ENCODE results near the gene PIGS.
A peak's percentile ranks its signal among the peaks of the same experiment; 100 is the strongest.
"Not testable (repeated sequence)": the region's sequence is repeated elsewhere in the genome, so short reads cannot be mapped to it uniquely, and the experiment has no call there.

The PIGS gene

GRCh38 chr17:28571361-28572122 lies at the start of gene PIGS:
TSS of gene PIGS (minus strand) at chr17:28571524. CDS start at chr17:28571496, 28 bp downstream.
- peak; percentile 95 for DNase-seq

GRCh38 chr17:28620010-28620409 lies 48.7 kb upstream of the PIGS start:
- DNase-seq = no peak

- no peak for DNase-seq
These were observed 47.1 kb upstream of the PIGS start for GRCh38 chr17:28618464-28618863.

GRCh38 chr17:28616281-28616680 lies 45.0 kb upstream of the PIGS start:
- DNase-seq = no peak

GRCh38 chr17:28615260-28615940 lies 44.1 kb upstream of the PIGS start:
- DNase-seq = no peak

GRCh38 chr17:28613931-28614381 lies 42.6 kb upstream of the PIGS start, which contains the start of gene RSKR:
TSS of gene RSKR (minus strand) at chr17:28614185. CDS start at chr17:28614161, 24 bp downstream.
- DNase-seq = no peak

- DNase-seq = peak; percentile 44
These were observed 41.9 kb upstream of the PIGS start for GRCh38 chr17:28612936-28613872.

- no peak for DNase-seq
These were observed 41.2 kb upstream of the PIGS start for GRCh38 chr17:28612531-28612930.

- DNase-seq = no peak
These were observed 39.1 kb upstream of the PIGS start for GRCh38 chr17:28610376-28610775.

GRCh38 chr17:28604031-28604430 lies 32.7 kb upstream of the PIGS start:
- DNase-seq = not testable (repeated sequence)

- DNase-seq = peak; percentile 92
These were observed 28.2 kb upstream of the PIGS start for GRCh38 chr17:28599311-28600184.

GRCh38 chr17:28598799-28599310 lies 27.5 kb upstream of the PIGS start, which contains the start of gene SPAG5:
TSS of gene SPAG5 (minus strand) at chr17:28599025. CDS start at chr17:28598946, 79 bp downstream.
- DNase-seq = peak; percentile 94

- peak; percentile 11 for DNase-seq
These were observed 27.1 kb upstream of the PIGS start for GRCh38 chr17:28598389-28598788.

- DNase-seq = no peak
These were observed 26.5 kb upstream of the PIGS start for GRCh38 chr17:28597606-28598383.

- no peak for DNase-seq
These were observed 20.9 kb upstream of the PIGS start for GRCh38 chr17:28592260-28592659.

GRCh38 chr17:28585851-28586250 lies 14.5 kb upstream of the PIGS start:
- no peak for DNase-seq

GRCh38 chr17:28584434-28584833 lies 13.1 kb upstream of the PIGS start:
- DNase-seq = no peak

GRCh38 chr17:28582513-28582912 lies 11.2 kb upstream of the PIGS start:
- no peak for DNase-seq

- no peak for DNase-seq
These were observed 9.6 kb upstream of the PIGS start for GRCh38 chr17:28580959-28581358.

- DNase-seq = no peak
These were observed 8.2 kb upstream of the PIGS start for GRCh38 chr17:28579526-28579925.
